HG02938 (cell line): ENCODE results near the gene TTYH2.

Experiments used
- ATAC-seq: cut with Tn5 transposase; IDR thresholded peaks from one replicate; pipeline ENCODE4 v1.9.1; 2021; ENCODE audit warnings: mild to moderate bottlenecking, moderate library complexity; ENCODE audit not compliant: unreplicated experiment

TTYH2 gene

DNA sequence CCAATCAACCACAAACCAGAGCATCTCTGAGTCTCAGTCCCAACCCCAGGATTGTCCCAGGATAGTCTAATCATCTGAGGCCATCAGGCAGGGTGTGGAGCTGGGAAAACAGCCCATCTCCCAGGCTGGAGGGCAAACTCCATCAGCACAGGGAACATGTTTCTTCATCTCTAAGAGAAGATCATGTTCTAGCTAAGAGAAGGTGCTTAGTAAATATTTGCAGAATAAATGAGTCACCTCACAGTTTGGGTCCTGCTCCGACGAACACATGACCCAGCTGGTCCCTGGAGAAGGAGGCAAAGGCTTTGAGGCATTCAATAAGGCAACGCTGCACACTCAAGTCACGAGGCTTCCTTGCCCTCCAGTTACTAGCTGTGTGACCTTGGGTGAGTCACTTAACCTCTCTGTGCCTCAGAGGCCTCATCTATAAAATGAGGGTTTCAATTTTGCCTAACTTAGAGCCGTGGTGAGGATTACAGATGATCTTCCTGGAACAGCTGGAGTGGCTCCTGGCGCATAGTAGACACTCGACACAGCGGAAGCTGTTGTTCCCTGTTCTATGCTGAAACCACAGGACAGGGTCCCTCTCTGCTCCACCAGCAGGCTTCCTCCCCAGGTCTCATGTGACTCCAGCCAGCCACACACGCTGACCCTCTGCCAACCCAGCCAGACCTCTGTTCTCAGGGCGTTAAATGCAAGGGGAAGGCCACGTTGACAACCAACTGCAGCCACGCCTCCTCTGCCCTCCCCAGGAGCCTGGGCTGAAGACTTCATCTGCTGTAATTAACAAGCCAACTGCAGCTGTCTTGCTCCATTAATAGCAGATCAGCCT is 20.2 kb upstream of the TTYH2 start:
- ATAC-seq: no peak

DNA sequence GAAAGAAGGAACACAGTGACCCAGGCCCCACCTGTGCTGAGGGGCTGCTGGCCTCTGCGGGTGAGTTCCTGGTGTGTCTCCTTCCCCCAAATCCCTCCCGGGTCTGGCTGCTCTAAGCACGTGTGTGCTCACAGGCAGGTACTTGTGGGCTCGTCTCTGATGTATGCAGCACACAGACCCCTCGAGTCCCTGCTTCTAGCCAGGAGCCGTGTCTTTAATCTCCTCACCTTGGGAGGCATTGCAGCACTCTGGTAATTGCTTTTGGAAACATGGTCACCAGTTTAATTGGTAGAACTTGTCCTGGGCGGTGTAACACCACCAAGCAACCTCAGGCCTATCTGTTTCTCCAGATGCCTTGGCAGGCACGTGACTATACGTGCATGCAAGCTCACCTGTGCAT is 18.7 kb upstream of the TTYH2 start:
- no peak for ATAC-seq

DNA sequence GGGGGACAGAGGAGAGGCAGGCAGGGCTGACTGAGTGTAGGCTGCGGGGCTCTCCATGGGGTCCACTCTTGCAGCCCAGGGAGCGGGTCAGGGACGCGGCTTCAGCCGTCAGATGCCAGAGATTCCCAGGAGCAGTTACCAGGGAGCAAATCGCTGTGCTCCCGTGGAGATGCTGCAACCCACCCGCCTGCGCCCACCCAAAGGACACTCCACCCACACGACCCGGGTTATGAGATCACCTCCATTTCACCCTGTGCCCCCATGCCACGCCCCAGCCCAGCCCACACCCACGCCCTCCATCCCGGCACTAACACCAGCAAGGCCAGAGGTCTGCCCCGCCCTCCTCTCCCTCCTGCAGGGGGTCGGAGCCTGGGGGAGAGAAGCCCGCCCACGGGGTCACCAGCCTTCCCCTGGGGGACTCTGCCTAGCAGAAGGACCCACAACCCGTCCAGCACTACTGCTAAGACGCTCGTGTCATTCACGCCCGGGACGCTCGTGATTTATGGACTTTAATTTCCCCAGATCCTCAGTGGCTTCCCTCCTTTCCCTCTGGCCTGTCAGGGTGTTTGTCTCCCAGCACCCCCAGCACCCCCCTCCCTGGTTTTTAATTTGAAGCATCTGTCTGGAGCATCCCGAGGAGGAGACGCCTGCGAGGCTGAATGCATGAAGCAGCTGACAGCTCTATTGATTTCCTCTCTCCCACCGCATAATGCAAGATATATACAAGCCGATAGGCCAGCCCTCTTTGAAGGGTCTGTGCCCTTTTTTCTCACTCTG is 16.6 kb upstream of the TTYH2 start:
- ATAC-seq: no peak

DNA sequence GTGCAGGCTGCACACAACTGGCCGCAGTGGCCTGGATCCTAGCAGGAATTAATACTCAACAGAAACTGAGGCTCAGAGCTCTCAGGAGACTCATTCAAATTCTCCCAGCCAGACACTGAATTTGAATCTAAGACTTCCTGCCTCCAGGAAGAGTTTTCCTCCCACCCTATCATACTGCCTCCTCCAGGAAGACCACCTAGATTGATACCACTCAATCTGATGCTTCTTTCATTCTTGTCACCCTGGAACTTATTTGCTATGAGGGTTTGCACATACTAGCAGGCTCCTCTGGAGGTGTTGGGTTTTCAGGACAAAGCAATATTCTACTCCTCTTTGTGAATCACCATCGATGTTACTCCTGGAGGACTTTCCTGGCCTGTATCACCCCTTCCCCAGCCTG is 15.6 kb upstream of the TTYH2 start:
- ATAC-seq: no peak

DNA sequence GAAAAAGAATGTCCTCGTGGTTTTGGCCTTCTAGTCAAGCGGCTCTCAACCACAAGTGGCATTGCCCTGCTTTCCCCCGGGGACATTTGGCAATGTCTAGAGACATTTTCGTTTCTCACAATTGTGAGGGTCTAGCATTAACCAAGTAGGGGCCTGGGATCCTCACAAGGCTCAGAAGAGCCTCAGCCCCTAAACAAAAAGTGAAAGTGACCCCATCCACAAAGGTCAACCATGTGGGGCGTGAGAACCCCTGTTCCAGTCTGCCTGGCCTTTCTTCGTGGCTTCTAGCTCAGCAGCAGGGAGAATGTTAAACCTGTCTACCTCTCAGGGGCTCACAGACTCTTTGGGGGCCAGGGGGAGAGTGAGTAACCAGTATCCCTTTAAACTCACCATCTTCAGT is 14.7 kb upstream of the TTYH2 start:
- ATAC-seq: no peak

DNA sequence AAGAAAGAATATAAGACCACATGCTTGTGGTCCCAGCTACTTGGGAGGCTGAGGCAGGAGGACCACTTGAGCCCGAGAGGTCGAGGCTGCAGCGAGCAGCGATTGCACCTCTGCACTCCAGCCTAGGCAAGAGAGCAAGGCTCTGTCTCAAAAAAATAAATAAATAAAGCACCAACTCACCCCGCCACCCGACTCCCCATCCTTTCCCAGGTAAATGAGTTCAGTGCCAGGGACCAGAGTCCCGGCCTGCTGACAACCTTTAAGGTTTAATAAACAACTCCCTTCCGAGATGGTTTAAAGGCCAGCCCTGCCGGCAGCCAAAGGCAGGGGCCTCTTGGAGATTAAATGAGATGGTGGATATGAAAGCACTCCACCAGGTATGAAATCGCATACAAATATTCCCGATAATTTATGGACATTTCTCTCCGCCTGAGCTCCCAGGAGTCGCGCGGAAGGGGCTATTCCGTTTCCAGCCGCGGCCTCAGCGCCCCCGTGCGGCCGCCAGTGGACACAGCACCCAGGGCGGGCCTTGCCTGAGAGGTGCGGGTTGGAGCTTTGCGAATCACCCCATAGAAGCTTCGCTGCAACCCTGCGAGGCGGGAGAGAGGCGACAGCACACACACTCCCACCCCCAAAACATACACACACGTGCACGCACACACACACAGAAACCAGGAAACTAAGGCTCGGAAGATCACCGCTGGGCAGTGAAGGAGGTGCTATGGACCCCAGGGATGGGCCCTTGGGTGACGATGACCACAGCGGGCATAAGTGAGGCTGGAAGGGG is 13.9 kb upstream of the TTYH2 start:
- ATAC-seq: no peak

DNA sequence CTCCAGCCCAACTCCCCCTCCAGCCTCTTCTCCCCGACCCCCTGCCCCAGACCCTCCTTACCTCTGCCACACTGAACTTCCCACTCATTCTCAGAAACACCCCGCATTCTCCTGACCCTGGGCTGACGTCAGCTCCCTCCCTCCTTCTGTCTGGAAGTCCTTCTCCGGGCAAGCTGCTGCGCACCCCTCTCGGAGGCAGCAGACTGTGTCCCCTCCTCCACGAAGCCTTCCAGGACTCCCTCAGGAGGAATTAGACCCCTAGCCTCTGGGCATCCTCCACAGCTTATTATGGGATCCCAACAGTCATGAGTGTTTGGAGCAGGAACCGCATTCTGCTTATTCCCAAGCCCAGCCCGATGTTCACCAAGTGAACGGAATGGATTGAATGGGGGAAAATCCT is 13.3 kb upstream of the TTYH2 start:
- no peak for ATAC-seq

DNA sequence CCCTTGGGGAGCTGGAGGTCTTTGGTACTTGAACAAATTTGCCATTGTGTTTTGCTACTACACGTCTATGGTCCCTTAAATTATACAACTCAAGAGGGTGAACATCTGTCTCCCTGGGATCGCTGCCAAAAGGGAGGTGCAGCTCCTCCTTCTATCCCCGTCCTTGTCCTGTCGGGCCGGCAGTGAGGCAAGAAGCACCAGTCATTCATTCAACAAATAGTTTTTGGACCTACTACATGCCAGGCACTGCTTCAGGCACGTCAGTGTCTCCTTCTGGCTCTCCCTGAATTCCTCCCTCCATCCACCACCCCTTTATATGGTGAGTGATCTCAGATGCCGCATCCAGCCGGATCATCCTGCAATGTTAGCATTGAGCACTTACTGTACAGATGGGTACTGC is 12.1 kb upstream of the TTYH2 start:
- ATAC-seq: no peak

DNA sequence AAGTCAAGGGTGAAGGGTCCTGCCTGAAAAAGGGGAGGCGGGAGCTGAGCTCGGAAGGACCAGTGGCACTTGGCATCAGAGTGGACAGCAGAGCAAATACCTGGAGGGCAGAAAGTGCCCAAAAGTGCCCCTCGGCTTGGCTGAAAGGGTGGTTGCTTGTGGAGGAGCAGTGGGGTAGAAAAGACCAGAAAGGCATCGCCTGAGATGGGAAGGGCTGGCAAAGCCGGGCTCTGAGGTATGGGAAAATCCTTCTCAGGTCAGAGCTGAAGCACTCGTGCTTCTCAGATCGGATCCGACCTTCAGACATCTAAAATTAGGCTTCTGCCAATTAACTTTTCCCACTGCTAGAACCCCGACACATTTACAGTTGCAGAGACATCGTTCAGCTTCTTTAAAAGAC is 11.4 kb upstream of the TTYH2 start:
- ATAC-seq: no peak

DNA sequence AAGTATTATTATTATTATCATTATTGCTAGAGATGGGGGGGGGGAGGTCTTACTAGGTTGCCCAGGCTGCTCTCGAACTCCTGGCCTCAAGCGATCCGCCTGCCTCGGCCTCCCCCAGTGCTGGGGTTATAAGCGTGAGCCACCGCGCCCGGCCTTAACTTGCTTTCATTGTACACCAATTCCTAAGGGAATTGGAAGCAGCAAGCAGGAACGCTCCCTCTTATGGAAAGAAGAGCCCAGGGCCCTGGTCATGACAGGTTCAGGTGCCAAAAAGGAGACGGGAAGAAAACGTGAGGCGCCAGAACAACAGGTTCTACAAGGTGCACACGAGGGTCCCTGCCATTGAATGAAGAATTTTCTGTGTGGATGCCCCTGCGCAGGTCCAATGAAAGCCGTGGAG is 10.4 kb upstream of the TTYH2 start:
- no peak for ATAC-seq

DNA sequence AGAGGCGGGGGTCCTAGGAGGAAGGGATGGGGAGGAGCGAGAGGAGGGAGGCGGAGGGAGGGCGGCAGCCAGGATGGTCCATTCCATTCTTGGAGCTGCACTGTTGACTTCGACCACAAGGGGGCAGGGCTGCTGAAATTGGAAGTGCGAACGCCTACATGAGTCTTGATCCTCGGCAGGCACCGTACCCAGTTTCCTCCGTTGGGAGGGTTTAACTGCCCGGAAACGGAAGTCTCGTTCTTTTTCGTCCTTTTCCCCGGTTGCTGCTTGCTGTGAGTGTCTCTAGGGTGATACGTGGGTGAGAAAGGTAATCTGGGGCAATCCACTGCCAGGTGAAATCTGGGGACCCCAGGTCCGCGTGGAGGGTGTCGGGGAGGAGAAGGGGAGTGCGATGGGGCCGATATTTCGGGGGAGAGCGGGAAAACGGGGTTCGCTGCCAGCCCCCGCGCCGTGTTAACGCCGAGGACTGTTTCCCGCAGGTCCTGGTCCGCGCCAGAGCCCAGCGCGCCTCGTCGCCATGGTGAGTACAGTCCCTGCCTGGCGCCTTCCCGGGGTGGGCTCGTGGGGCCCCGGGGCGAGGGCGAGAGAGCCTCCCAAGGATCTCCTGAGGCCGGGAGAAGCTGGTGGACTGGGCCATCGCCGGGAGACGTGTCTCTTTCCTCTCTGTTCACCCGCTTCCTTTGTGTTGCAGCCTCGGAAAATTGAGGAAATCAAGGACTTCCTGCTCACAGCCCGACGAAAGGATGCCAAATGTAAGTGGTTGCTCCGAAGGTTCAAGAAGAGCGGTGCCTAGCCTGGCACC is 9.7 kb upstream of the TTYH2 start, which contains the start of gene RPL38:
Gene RPL38 (plus strand): TSS at position 240 of the 802 bp plus-strand sequence. CDS start 278 bp downstream, at position 518.
- ATAC-seq: peak; percentile 59

DNA sequence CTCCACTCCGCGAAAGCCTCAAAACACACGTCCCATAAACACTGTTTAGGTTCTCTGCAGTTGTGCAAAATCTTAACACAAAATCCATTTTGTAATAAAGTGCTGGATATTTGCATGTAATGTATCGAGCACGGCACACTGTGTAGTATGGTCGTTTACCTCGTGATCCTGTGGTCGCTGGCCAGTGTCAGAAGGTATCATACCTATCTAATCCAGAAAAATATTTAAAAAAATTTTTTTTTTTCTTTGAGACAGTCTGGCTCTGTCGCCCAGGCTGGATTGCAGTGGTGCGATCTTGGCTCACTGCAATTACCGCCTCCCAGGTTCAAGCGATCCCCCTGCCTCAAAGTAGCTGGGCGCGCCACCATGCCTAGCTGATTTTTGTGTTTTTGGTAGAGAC is 8.9 kb upstream of the TTYH2 start:
- ATAC-seq: no peak

DNA sequence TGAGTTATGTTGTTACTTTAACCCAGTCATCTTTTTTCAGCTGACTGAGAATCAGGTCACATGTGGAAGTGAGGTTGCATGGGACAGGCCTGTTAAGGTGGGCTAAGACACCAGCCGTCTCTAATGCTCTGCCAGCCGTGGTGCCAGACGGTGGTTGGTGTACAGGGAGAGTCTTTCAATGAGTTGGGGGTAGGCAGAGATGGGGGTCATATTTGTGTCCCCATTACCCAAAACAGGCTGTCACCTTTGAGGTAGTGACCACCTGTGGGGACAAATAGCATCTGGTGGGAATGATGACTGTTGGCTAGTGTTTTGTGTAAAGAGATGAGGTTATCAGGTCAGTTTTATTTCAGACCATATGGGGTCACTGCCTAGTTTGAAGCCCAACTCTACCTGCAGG is 8.1 kb upstream of the TTYH2 start:
- ATAC-seq: no peak

DNA sequence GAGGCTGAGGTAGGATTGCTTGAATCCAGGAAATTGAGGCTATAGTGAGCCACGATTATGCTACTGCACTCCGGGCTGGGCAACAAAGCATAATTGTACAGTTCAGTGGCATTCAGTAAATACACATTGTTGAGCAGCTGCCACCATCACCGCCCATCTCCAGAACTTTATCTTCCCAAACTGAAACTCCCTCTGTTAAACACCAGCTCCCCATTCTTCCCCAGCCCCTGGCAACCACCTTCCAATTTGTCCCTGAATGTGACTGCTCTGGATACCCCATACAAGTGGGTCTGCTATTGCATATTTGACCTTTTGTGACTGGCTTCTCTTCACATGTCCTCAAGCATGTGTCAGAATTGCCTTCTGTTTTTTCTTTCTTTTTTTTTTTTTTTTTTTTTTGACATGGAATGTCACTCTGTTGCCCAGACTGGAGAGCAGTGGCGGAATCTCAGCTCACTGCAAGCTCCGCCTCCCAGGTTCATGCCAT is 7.0 kb upstream of the TTYH2 start:
- no peak for ATAC-seq

DNA sequence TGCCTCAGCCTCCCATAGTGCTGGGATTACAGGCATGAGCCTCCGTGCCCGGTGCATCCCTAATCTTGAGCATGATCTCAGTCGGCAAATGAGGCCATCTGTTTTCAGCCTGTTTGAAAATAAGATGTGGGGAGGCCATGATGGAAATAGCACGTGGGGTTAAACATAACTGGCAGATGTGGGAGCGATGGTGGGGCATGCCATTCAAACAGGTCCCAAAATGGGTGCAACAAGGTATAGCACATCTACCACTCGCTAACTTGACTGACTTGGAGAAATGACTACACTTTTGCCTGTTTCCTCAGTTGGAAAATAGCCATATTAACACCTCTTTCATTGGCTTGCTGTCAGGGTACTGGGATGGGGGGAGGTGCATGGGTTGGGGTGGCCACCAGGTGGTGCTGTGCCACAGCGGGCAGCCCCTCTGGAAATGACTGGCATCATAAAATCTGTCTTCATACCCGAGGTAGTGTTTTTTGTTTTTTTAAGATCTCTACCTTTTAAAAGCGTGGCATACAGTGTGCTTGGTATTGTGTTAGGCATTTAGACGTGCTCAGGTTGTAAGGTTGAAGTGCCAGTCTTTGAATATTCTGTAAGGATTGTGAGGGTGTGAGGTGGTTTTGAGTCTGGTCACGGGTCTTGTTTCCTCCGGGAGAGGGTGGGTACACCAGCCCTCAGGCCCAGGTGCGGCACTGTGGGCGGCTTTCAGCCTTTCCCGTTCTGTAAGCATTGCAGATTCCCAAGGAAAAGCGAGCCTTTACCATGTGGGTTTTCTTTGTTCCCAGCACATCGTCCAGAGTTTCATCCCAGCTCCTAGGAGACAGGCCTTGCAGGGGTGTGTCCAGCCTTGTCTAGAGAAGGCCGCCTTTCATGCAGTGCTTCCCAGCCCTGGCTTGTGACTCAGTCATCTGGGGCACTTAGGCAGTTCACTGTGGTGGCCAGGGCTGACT is 2.9 kb upstream of the TTYH2 start:
- ATAC-seq: no peak

DNA sequence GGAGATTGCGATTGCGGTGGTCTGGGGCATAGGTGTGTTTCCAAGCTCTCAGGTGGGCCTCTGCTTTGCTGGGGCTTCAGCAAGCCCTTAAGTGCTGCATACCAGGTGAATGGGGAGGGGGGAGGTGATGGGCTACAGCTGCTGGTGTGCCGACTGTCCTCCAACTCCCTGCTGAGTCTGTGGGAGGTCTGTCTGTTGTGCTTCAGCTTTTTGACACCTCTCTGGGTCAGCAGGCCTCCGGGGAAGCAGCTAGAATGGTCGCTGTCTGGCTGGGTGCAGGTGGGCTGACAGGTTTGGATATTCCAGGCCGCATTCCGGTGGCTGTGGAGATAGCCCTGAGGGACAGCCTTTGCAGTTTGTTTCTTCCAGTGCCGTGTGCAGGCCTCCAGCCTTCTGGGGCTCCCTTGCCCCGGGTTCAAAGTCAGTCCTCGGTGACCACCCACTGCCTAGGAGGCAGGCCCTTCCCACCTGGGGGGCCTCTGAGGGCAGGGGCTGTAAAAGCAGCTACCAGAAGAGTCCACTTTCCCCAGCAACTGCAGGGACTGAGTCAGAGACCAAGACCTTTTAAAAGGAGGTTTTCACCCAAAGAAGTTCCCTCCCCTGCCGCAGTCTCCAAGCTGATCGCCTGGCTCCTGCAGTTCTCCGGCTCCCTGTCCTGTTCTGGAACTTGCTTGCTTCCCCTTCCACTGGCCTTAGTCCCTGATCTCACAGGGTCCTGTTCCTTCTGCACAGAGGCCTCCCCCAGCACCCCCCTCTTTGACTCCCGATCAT is 2.0 kb upstream of the TTYH2 start:
- ATAC-seq: no peak

DNA sequence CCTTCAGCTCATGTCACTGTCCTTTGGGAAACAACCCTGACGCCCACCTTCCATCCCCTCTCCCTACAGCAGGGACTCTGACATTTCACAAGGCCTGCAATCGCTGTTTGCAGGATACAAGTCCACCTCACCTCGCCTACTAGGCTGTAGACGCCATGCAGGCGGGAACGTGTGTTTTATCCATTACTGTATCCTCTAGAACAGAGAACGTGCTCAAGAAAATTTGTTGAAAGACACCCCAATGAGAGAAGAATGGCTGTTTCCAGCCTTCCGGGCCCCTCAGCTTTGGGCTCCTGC is 1.5 kb upstream of the TTYH2 start:
- ATAC-seq: no peak

DNA sequence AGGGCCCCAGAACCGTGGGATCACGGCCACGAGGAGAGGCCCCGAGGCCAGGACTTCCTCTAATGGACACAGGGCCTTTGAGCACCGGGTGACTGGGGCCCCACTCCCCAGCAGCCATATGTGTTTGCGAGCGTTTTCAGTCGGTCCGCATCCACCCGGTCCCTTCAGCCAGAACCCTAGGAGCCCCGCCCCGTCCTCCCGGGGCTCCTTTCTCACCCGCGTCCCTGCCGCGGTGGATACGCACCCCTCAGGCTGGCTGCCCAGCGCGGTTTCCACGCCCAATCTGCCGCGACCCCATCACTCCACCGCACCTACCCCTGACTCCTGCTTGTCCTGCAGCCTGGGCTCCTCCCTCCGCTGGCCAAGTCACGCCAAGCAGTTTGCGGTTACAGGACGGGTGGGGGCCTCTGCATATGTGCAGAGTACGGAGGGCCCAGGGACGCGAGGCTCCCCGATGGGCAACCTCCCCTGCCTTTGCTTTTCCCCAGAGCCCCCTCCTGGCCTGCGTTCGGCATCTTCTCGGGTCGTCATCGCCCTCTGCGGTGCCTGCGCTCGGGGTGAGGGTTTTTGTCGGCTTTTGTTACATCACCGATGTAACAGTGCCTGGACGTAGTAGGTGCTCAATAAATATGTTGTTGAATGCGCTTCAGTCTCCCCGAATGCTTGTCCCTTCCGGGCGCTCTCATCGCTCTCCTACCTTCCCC is 1.0 kb upstream of the TTYH2 start:
- ATAC-seq: no peak
